HG03135 (cell line): ENCODE results near the gene OBSCN.

ENCODE experiments used
- ATAC-seq: cut with Tn5 transposase; IDR thresholded peaks from one replicate; pipeline ENCODE4 v1.9.1; 2021; ENCODE audit warnings: mild to moderate bottlenecking, moderate library complexity; ENCODE audit not compliant: unreplicated experiment

Gene OBSCN

DNA sequence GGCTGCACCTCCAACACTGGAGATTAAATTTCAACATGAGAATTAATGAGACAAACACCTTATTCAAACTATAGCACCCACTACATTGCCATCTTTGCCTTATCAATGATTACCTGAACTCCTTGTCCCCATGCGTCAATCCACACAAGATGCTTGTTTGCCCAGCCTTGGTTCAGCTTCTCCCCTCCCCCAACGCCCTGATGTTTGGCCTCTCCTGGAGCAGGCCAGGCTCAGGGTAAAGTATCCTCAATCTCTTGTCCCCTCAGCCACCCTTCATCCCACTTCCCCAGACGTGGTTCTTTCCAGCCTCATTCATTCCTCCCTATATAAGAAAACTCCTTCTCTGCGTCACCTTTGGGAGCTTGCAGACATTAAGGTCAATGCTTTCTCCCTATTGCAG is 220.6 kb downstream of the OBSCN start:
- no peak for ATAC-seq
